HL-60/S4 treated with phorbol 12-myristate 13-acetate at 8.2 ng/mL for 4 days and 3 days (cell line): ENCODE data around the gene AMD1.
"Not testable (repeated sequence)": the region's sequence is repeated elsewhere in the genome, so short reads cannot be mapped to it uniquely, and the experiment has no call there.

Experiments used
- in situ Hi-C: fragments of 300-500 bp; cut with MboI; formaldehyde crosslinking; loops from 2 replicates; pipeline ENCODE4 v1.15.0; 2022; ENCODE audit warnings: low sequenced_read_pairs

Gene AMD1

DNA sequence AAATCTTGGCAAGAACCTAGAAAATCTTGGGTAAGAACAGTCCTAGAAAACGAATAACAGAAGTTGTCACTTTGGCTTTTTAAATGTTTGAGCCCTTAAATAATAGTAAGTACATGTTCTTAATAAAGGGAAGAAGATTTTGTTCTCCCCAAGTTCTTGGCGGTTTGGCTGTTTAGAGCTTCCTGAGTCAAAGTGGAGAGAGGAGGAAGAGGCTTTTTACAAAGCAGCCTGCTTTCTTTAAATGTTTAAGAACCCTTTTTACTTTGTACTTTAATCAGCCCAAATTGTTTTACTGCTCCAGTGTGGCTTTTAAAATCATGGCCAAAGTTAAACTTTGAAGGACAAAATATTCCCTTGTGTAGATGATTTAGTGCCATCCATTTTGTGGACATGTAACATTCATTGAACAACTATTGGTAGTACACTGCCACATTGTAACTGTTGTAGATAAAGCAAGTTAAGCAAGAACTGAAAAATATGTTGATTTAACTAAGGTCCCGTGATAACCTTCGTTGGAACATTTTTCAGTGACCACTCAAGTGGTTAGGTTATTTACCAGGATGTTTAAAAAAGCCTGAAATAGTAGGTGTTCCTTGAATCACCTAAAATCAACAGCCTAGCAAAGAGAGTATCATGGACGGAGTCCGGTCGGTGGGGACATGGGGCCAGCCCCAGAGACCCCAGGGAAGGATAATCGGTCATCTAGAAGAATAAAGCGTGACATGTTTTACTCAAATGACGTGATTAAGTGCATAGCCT, 2.4 kb downstream of the AMD1 start:
- in situ Hi-C loops = no loop called here

DNA sequence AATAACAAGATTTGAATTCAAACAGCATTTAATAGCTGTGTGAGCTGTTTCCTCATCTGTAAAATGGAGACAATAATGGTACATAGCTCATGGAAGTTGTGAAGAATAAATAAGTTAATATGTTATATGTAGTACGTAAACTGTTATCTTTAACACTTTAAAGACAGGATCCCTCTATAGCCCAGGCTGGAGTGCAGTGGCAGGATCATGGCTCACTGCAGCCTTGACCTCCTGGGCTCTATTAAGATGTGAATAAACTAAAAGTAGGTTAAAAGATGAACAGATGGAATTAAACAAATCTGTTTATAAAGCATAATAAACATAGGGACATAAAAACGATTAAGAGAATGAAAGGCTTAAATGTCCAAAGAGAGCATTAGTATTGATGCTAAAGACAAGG, 3.0 kb downstream of the AMD1 start:
- in situ Hi-C loops = no loop called here

DNA sequence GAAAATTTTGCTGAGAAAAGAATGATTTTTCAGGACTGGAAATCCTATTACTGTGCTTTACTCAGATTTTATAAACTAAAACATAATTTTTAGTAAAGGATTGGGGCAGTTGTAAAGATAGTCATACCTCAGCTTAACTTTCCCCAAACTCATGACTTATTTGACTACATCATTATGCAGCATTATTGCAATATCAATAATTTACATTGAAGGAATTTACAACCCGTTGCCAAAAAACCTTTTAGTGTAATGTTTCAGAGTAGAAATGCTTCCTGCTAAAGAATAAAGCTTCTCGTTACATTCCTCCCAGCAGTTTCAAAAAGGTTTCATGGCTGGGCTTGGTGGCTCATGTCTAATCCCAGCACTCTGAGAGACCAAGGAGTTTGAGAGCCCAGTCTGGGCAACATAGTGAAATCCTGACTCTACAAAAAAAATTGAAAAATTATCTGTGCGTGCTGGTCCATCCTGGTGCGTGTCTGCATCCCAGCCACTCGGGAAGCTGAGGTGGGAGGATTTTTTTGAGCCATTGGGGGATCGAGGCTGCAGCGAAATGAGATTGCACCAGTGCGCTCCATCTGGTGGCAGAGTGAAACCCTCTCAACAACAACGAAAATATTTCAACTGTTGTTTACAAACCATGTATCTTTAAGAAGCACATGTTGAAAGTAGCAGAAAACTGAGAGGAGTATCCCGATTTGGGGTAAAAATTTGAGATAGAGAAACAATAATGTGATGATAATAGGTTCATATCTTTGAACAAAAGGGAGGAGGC, 4.4 kb downstream of the AMD1 start:
- in situ Hi-C loops = no loop called here

DNA sequence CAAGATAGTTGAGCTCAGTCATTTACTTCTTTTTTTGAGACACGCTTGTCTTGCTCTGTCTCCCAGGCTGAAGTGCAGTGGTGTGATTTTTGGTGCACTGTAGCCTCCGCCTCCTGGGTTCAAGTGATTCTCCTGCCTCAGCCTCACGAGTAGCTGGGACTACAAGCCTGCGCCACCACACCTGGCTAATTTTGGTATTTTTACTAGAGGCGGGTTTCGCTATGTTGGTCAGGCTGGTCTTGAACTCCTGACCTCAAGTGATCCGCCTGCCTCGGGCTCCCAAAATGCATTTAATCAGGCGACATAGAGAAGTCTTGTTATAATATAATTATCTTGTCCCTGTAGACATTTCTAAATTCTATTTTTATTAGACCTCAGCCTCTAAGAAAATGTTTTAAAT, 6.1 kb downstream of the AMD1 start:
- in situ Hi-C loops = no loop called here

DNA sequence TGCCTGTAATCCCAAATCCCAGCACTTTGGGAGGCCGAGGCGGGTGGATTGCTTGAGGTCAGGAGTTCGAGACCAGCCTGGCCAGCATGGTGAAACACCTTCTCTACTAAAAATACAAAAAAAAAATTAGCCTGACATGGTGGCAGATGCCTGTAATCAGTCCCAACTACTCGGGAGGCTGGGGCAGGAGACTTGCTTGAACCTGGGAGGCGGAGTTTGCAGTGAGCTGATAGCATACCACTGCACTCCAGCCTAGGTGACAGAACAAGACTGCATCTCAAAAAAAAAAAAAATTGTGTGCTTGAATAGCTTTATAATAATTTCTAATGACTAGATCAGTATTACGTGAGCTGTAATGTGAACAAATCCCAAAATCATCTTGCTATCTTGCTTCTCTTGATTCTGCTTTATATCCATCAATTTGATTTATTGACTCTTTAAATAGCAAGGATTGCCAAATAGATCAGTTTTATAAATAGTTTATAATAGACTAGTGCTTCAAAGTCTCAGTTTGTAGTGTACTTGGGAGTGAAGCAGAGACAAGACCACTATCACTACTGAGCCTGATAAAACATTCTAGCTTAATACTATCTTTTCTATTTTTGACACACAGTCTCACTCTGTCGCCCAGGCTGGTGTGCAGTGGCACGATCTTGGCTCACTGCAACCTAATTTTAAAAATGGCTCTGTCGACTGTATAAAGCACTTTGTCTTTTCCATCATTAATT, 7.1 kb downstream of the AMD1 start:
- in situ Hi-C loops = no loop called here

DNA sequence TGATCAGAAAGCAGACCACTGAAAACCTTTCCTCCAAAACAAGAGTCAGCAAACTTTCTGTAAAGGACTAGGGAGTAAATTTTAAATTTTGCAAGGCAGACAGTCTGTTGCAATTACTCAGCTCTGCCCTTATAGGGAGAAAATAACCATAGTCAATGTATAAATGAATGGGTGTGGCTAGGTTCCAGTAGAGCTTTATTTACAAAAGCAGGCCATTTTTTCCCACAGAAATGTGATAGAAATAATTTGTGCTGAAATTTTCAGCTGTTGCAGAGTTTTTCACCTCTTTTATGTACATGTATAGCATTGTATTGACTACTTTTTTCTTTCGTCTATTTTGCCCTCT, 7.7 kb downstream of the AMD1 start:
- in situ Hi-C loops = no loop called here

DNA sequence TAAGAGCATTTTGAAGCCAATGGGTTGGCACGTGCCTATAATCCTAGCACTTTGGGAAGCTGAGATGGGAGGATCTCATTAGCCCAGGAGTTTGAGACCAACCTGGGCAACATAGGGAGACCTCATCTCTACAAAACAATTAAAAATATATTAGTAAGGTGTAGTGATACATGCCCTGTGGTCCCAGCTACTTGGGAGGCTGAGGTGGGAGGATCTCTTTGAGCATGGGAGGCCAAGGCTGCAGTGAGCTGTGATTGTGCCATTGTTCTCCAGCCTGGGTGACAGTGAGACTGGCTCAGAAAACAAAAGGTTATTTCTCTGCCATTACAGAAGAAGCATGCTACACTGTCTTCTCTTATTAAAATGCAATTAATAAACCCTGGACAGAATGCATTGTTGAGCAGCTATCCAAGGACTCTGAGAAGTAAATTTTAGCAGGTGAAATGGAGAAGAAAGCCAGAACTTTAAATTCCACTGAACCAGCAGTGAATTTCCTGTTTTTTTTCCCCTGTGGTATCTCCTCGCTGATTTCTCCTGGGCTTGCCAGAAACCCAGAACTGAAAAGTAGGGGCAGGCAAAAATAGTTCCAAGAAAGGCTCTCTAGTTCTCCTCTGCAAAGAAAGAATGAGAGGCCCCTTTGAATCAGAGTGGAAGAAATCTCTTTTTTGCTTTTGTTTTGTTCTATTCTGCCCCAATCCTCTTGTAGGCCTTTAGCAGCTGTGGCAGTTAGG, 8.4 kb downstream of the AMD1 start:
- in situ Hi-C loops = no loop called here

DNA sequence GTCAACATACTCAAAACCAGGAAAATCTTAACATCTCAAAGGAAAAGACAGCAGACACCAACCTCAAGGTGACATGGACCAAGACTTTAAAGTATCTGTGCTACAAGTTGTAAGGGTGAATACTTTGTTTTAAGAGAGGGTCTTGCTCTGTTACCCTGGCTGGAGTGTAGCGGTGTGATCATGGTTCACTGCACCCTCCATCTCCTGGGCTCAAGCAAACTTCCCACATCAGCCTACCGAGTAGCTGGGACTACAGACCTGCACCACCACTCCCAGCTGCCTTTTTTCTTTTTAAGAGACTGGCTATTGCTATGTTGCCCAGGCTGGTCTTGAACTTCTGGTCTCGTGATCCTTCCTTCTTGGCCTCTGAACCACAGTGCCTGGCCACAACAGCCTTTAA, 9.7 kb downstream of the AMD1 start:
- in situ Hi-C loops = no loop called here

DNA sequence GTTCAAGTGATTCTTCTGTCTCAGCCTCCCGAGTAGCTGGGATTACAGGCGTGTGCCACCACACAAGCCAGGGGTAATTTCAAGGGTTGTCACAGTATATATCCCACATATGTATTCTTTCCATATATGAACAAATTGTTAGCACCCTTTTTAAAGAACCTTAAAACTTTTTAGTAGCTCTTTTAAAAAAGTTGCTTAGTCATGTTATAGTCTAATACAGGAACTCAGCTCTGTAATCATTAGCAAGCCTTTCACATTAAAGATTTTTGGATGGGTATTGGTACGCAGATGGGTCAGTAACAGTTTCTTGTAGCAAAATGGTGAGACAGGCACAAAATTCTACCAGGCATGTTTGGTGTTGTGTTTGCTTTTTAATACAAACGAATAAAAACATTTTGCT, 10.9 kb downstream of the AMD1 start:
- in situ Hi-C loops = no loop called here

DNA sequence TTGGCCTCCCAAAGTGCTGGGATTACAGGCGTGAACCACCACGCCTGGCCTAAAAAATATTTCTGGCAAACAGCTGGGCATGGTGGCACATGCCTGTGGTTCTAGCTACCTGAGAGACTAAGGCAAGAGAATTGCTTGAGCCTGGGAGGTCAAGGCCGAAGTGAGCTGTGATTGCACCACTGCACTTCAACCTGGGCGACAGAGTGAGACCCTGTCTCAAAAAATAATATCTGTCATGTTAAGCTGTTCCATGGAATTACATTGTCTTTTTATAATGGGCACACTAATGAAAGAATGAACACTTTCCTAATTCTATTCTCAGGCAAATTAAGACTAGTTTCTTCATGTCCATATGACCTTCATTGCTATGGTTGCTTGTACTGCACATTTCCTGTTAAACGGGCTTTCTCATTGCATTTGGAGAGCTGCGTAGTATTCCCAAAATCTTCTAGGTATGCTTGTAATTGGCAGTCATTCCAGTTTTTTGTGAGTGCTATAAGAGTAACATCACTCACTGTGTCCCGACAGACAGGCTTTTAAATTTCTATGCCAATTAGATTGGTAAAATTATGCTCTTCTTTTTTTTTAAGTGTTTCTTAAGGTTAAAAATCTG, 12.1 kb downstream of the AMD1 start:
- in situ Hi-C loops = no loop called here

DNA sequence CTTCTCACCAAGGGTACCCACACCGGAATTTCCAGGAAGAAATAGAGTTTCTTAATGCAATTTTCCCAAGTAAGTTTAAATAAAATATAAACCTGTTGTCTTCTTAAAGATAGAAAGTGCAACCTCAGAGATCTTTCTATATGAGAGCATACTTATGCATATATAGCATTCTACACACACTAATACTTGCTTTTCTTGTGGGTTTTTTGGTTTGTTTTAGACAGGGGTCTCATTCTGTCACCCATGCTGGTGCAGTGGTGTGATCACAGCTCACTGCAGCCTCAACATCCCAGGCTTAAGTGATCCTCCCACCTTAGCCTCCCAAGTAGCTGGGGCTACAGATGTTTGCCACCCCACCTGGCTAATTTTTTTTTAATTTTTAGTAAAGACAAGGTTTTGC, 15.7 kb downstream of the AMD1 start:
- in situ Hi-C loops = no loop called here

DNA sequence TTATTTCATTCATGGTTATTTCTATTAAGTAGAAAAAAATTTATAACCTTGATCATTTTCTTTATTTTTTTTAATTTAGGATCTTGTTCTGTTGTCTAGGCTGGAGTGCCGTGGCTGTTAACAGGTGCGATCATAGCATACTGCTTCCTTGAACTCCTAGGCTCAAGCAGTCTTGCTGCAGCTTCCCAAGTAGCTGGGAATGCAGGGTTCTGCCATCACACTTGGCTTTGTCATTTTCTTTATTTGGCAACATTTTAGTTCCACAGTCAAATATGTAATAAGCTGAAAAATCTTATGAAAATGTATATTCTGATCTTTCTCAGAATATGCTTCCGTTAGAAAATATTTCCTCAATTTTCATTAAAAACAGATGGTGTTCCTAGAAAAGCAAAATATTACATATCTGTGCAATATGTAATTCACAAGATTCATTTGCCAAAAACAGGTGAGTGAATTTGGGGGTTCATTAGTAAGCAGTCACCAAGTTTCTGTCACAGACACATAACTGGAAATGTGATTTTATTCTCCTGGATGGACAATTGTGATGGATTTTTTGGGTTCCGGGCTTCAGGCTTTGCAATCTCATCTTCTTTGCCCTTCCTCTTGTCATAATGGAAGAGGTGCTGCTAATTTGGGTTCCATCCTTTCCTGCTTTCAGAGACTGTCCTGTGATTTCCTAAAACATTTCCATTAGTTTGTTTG, 21.5 kb downstream of the AMD1 start:
- in situ Hi-C loops = no loop called here

DNA sequence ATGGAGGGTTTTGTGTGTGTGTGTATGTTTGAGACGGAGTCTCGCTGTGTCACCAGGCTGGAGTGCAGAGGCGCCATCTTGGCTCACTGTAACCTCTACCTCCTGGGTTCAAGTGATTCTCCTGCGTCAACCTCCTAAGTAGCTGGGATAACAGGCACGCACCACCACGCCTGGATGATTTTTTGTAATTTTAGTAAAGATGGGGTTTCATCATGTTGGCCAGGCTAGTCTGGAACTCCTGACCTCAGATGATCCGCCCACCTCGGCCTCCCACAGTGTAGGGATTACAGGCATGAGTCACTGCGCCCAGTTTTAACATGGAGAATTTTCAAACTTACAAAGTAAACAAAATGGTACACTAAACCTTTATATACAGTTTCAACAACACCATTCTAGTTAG, 22.8 kb downstream of the AMD1 start:
- in situ Hi-C loops = no loop called here

DNA sequence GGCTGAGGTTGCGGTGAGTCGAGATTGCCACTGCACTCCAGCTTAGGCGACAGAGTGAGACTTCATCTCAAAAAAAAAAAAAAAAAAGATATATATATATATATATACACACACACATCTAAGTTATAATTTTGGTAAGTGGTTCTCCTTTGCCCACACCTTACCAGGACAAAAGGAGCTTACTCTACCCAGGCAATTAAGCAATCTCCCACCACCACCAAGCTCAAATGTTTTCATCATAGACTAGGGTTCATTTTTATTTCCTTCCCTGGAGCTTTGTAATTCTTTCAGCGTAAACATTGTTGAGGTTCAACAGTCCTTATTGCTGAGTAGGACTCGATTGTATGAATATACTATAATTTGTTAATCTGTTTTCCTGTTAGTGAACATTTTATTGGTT, 23.5 kb downstream of the AMD1 start:
- in situ Hi-C loops = no loop called here

DNA sequence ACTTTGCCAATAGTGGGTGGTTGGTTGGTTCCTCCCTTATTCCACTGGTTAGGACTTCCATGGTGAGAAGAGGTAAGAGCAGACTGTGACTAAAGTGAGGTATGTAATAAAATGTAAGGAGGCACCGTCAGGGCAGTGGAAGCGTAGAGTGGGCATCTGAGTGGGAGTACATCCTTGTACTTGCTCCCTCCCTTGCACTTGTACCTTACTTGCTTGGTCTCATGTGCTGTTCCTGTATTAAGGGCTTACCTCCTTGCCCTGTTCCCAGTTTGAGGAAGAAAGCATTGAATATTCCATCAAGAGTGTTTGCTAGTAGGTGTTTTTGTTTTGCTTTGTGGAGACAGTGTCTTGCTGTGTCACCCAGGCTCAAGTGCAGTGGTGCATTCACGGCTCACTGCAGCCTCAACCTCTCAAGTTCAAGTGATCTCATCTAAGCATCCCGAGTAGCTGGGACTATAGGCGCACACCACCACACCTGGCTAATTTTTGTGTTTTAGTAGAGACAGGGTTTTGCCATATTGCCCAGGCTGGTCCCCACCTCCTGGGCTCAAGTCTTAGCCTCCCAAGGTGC, 25.5 kb downstream of the AMD1 start:
- in situ Hi-C loops = no loop called here

DNA sequence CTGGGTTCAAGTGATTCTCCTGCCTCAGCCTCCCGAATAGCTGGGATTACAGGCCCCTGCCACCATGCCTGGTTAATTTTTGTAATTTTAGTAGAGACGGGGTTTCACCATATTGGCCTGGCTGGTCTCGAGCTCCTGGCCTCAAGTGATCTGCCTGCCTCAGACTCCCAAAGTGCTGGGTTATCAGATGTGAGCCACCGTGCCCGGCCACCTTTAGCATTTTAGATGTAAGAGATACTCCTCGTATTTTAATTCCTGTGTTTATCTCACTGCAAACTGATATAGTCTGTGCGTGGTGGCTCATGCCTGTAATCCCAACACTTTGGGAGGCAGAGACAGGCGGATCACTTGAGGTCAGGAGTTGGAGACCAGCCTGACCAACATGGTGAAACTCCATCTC, 27.0 kb downstream of the AMD1 start:
- in situ Hi-C loops = not testable (repeated sequence)

DNA sequence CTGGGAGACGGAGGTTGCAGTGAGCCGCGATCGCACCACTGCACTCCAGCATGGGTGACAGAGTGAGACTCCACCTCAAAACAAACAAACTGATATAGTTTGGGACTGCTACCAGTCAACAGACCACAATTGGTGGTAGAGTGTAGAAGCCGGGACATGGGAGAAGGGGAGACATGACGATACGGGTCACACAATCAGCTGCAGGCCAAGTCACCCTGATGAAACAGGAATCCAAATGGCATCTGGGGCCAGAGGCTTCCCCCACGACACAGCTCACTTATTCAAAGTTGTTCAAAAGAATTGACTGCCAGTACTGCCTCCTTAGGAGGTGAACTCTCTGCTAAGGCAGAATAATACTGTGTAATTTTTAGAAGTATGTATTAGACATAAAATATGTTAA, 27.5 kb downstream of the AMD1 start:
- in situ Hi-C loops = no loop called here

DNA sequence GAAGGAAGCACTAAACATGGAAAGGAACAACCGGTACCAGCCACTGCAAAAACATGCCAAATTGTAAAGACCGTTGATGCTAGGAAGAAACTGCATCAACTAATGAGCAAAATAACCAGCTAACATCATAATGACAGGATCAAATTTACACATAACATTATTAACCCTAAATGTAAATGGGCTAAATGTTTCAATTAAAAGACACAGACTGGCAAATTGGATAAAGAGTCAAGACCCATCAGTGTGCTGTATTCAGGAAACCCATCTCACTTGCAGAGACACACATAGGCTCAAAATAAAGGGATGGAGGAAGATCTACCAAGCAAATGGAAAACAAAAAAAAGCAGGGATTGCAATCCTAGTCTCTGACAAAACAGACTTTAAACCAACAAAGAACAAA, 31.7 kb downstream of the AMD1 start:
- in situ Hi-C loops = not testable (repeated sequence)

DNA sequence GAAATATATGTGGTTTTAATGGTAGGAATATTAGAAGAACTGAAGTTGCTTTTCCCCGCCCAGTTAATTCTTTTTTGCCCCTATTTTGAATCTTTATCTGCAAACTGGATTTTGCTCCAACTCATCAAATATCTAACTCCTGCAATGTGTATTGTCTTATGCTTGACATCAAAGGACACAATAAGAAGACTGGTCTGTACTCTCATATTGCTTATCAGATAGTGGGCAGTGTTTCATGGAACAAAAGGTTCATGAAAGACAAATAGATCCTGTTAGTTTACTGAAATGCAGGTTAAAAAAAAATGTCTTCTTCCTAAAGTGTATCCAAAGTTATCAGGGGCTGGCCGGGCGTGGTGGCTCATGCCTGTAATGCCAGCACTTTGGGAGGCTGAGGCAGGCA, 56.2 kb downstream of the AMD1 start:
- in situ Hi-C loops = loop anchor here (25.0 kb wide), 1 partner anchor 243 kb away; no protein-coding TSS in a partner anchor

DNA sequence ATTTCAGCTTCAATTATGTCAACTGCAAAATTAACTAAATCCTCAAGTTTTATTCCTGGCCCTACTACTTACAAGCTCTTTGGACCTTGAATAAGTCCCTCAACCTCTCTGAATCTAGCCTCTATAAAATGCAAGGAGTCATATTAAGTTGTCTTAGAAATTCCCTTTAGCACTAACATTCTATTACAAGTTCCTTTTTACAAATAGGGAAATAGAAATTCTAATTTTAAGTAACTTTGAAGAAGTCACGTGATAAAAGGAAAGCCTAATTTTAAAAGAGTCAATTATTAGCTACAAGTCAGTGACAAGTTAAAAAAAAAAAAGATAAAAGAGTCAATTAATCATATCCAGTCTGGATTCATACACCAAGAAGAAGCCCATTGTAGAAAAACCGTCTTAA, 59.3 kb downstream of the AMD1 start:
- in situ Hi-C loops = loop anchor here (25.0 kb wide), 1 partner anchor 247 kb away; no protein-coding TSS in a partner anchor
